T-helper 1 cell treated with Interleukin-12 subunit alpha and Interleukin-12 subunit beta and Interleukin-4 antibody, amounts not matched to agents 30 ng/mL and 1 ng/mL, for 36 hours (primary cell): Measurements from ENCODE around the gene EPS15. TPM values are rescaled to one million over a fixed set of nuclear protein-coding genes. Genes with fewer than 3 reads are reported as not detected.

Experiments used
- intact Hi-C: fragments of 100-400 bp; cut with micrococcal nuclease; formaldehyde crosslinking; loops from one replicate; pipeline ENCODE4 v1.15.1; 2024
- total RNA-seq: library from RNA; stranded (reverse); gene quantifications from 2 replicates; pipeline ENCODE4 v1.2.3, GENCODE V29; 2022

Gene EPS15
- total RNA-seq, 1 donor from 2014 or later, result 60.4 TPM

- intact Hi-C loops, result no loop called here
Measured at GRCh38 chr1:51324251-51325010, 194.6 kb downstream of the EPS15 start.

- intact Hi-C loops, result no loop called here
Measured at GRCh38 chr1:51323778-51324177, 195.3 kb downstream of the EPS15 start.

DNA sequence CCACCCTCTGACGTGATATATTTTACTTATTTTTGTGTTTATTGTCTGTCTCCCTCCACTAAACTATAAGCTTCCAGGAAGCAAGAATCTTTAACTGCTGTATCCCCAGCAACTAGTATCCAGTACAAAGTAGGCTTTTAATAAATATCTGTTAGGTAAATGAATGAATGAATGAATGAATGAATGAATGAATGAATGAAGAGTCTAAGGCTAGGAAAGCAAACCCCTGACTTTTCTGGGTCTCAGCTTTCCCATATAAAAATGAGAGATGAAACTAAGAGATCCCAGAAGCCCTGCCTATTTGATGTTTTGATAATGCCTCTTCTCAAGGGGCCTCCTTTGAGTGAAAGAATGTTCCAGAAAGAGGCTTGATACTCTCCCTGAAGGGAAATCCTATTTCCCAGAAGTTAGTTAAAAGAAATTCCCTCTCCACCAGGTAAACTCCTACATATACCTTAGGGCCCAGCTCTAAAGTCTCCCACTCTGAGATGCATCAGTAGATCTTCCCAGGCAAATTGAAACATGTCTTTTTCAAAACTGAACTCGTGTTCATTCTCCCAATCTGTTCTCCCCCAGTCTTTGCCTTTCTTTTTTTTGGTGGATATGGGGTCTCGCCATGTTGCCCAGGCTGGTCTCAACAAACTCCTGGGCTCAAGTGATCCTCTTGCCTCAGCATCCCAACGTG is 196.5 kb downstream of the EPS15 start:
- intact Hi-C loops, result no loop called here

GRCh38 chr1:51321924-51322280 is 197.2 kb downstream of the EPS15 start:
- intact Hi-C loops, result no loop called here

- intact Hi-C loops, result no loop called here
Measured at GRCh38 chr1:51320967-51321923, 197.8 kb downstream of the EPS15 start.

DNA sequence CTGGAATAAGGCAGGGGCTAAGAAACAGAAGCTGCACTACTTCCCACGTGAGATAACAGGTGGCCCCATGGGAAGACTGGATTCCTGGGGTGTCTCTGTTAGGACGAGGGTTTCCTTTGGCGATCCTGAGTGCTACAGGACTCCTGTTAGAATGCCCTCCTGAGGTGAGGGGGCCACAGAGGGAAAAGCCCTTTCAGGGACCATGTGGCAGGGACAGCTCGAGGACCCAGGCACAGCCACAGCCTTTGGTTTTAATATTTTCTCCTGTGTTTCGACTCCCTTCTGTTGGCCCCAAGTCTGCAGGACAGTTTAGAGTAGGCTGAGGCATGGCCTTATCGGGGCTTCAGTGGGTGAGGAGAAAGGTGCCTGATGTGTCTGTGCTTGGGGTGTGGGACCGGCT is 201.3 kb downstream of the EPS15 start:
- intact Hi-C loops, result no loop called here

DNA sequence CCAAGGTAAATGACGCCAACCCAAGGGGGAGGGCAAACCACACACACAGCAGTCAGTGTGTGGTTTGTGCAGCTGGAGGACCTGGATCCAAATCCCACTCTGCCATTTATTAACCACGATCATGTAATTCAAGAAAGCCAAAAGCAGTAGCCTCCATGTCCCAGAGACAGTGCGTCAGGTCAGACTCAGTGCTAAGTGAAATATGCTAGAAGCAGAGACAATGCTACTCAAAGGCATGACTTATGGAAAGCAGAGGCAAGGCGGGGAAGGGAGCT is 202.3 kb downstream of the EPS15 start:
- intact Hi-C loops, result no loop called here

- intact Hi-C loops, result no loop called here
Measured at GRCh38 chr1:51316113-51316845, 202.8 kb downstream of the EPS15 start.

GRCh38 chr1:51314974-51315373 is 204.1 kb downstream of the EPS15 start:
- intact Hi-C loops, result no loop called here

- intact Hi-C loops, result no loop called here
Measured at GRCh38 chr1:51313961-51314777, 204.9 kb downstream of the EPS15 start.

- intact Hi-C loops, result no loop called here
Measured at GRCh38 chr1:51313268-51313852, 205.7 kb downstream of the EPS15 start.

DNA sequence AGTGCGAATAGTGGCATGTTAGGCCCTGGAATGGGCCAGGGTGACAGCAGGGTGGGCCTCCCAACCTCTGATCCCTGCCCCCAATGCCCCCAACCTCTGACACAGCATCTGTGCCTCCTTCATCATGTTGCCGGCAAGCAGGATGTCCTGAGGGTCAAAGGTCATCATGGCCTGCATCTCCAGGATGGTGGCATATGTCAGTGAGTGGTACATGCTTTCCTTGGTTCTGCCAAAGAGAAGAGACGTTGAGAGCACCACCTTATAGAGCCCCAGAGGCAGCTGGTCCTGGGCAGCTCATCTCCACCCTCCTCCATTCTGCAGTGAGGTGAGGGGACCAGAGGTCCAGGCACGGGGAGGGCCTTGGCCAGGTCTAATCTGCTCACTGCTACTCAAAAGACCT is 206.3 kb downstream of the EPS15 start:
- intact Hi-C loops, result no loop called here

- intact Hi-C loops, result no loop called here
Measured at GRCh38 chr1:51311826-51312225, 207.2 kb downstream of the EPS15 start.

DNA sequence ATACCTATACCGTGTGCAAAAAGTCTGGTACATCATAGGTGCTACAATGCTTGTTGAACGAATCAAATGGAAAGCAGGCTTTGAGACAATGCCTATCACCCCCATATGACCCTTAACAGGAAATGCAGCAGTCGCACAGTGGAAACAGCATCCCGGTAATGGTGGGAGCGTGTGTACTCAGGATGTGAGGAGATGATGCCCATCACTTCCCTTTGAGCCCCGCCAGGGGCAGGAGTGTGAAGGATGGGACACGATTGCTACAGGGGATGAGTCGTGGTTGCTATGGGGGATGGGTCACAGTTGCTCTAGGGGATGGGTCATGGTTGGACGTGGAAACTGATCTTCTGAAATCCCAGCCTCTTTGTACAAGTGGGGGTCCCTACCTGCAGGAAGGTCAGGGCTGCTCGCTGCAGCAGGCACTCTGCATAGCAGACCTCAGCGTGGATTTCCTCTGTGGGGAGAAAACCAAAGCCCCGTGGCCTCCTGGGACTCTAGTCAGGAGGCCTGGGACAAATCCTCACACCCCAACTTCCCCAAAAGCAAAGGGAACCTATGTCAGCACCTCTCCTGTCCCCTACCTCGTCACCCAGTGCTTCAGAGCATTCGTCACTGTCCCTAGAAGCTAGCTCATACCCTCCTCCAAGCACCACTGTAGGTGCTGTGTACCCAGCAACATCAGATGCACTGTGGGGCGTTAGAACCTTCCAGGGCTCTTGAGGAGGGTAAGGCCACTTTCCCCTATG is 208.0 kb downstream of the EPS15 start:
- intact Hi-C loops, result no loop called here

DNA sequence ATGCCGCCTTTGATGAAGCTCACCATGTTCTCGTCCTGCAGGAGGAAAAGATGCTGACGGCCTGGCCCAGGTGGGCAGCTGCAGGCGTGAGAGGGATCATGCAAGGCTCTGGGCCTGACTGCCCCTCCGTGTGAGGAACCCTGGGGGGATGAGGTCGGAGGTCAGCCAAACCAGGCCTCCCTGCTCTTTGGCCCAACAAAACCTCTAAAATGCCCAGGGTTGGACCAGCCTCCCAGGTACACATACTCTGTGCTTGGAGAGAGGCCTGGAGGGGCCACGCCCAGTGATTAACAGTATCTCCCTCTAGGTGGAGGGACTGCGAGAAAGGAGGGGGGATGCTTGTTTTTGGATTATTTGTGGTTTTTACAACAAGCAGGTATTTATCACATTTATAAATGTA is 209.8 kb downstream of the EPS15 start:
- intact Hi-C loops, result no loop called here

- intact Hi-C loops, result no loop called here
Measured at GRCh38 chr1:51308636-51309035, 210.4 kb downstream of the EPS15 start.

- intact Hi-C loops, result no loop called here
Measured at GRCh38 chr1:51306950-51307349, 212.1 kb downstream of the EPS15 start.

GRCh38 chr1:51305371-51305823 is 213.7 kb downstream of the EPS15 start:
- intact Hi-C loops, result no loop called here

GRCh38 chr1:51304360-51304759 is 214.7 kb downstream of the EPS15 start:
- intact Hi-C loops, result no loop called here
